GM12891 (cell line): ENCODE data around the gene MGAM2.

Experiments
- POLR2A ChIP-seq: IDR thresholded peaks from 2 replicates; pipeline ENCODE4 v1.6.1; 2011; ENCODE audit warnings: low read depth, low read length, control low read depth
- POLR2AphosphoS5 ChIP-seq: IDR thresholded peaks from 2 replicates; pipeline ENCODE4 v1.6.1; 2011; ENCODE audit warnings: low read depth, low read length, control low read depth
- POU2F2 ChIP-seq: IDR thresholded peaks from 2 replicates; pipeline ENCODE4 v1.6.1; 2011; ENCODE audit warnings: low read depth, mild to moderate bottlenecking, control low read depth, low read length, moderate library complexity
- TAF1 ChIP-seq: IDR thresholded peaks from 2 replicates; pipeline ENCODE4 v1.6.1; 2011; ENCODE audit warnings: low read depth, low read length, control low read depth

GRCh38 chr7:142196066-142196840 is 84.7 kb downstream of the MGAM2 start:
- no peak for TF ChIP-seq POLR2AphosphoS5
- no peak for TF ChIP-seq POLR2A
- no peak for TF ChIP-seq TAF1
- no peak for TF ChIP-seq POU2F2
